ENCODE results near the gene UNC13B. TPM values are rescaled to one million over a fixed set of nuclear protein-coding genes. Genes with fewer than 3 reads are reported as not detected.
"Not testable (repeated sequence)": the region's sequence is repeated elsewhere in the genome, so short reads cannot be mapped to it uniquely, and the experiment has no call there.

UNC13B gene
- total RNA-seq, 1 donor from 2014 or later = 24.5 TPM

DNA sequence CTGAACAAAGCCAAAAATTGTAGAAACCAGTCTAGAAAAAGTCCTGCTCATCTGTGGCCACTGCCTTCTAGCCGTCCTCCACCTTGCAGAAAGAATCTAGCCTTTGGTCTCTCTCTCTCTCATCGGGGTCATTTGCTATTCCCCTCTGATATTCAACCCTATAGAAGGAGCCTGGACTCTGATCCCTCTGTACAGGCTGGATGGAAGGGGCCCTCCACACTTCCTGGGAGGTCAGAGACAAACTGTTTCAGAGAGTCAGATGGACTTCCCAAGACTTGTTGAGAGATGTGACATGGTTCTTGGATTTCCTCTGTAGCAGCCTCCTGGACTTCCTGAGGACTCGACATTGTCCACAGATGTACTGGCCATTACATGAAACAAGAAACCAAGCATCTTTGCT, 243.1 kb downstream of the UNC13B start:
- TF ChIP-seq, protein P1, sequence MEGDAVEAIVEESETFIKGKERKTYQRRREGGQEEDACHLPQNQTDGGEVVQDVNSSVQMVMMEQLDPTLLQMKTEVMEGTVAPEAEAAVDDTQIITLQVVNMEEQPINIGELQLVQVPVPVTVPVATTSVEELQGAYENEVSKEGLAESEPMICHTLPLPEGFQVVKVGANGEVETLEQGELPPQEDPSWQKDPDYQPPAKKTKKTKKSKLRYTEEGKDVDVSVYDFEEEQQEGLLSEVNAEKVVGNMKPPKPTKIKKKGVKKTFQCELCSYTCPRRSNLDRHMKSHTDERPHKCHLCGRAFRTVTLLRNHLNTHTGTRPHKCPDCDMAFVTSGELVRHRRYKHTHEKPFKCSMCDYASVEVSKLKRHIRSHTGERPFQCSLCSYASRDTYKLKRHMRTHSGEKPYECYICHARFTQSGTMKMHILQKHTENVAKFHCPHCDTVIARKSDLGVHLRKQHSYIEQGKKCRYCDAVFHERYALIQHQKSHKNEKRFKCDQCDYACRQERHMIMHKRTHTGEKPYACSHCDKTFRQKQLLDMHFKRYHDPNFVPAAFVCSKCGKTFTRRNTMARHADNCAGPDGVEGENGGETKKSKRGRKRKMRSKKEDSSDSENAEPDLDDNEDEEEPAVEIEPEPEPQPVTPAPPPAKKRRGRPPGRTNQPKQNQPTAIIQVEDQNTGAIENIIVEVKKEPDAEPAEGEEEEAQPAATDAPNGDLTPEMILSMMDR (IDR thresholded peaks at IDR 0.05) = no peak
- H3K27me3 Mint-ChIP-seq (ENCODE audit: unreplicated experiment) = no peaks in the 10 kb centered on the region
- no peak for DNase-seq (ENCODE audit: extremely low spot score, unreplicated experiment)
- no peaks in the 10 kb centered on the region for H3K9me3 Mint-ChIP-seq (ENCODE audit: unreplicated experiment)
- H3K4me1 Mint-ChIP-seq (ENCODE audit: unreplicated experiment) = no peaks in the 10 kb centered on the region
- no peak overlapping the region for H3K4me3 Mint-ChIP-seq (ENCODE audit: unreplicated experiment)
- H3K27ac Mint-ChIP-seq (ENCODE audit: unreplicated experiment) = no peak overlapping the region
- peaks cover 21% of the 10 kb centered on the region for H3K36me3 Mint-ChIP-seq (ENCODE audit: unreplicated experiment)

GRCh38 chr9:35406183-35406959, 244.6 kb downstream of the UNC13B start:
- no peaks in the 10 kb centered on the region for H3K9me3 Mint-ChIP-seq (ENCODE audit: unreplicated experiment)

GRCh38 chr9:35407846-35408245, 246.0 kb downstream of the UNC13B start:
- H3K27ac Mint-ChIP-seq (ENCODE audit: unreplicated experiment) = no peak overlapping the region
- H3K4me3 Mint-ChIP-seq (ENCODE audit: unreplicated experiment) = no peak overlapping the region
- TF ChIP-seq, protein P1 (IDR thresholded peaks at IDR 0.05) = no peak
- no peak for DNase-seq (ENCODE audit: extremely low spot score, unreplicated experiment)
- peaks cover 13% of the 10 kb centered on the region for H3K36me3 Mint-ChIP-seq (ENCODE audit: unreplicated experiment)
- H3K4me1 Mint-ChIP-seq (ENCODE audit: unreplicated experiment) = no peaks in the 10 kb centered on the region
- peaks cover 7% of the 10 kb centered on the region for H3K9me3 Mint-ChIP-seq (ENCODE audit: unreplicated experiment)
- no peaks in the 10 kb centered on the region for H3K27me3 Mint-ChIP-seq (ENCODE audit: unreplicated experiment)

More at GRCh38 chr9:35406183-35406959, 244.6 kb downstream of the UNC13B start:
- H3K4me3 Mint-ChIP-seq (ENCODE audit: unreplicated experiment) = no peak overlapping the region
- TF ChIP-seq, protein P1 (IDR thresholded peaks at IDR 0.05) = no peak
- no peaks in the 10 kb centered on the region for H3K27me3 Mint-ChIP-seq (ENCODE audit: unreplicated experiment)
- peaks cover 13% of the 10 kb centered on the region for H3K36me3 Mint-ChIP-seq (ENCODE audit: unreplicated experiment)
- H3K4me1 Mint-ChIP-seq (ENCODE audit: unreplicated experiment) = no peaks in the 10 kb centered on the region
- DNase-seq (ENCODE audit: extremely low spot score, unreplicated experiment) = no peak
- H3K27ac Mint-ChIP-seq (ENCODE audit: unreplicated experiment) = no peak overlapping the region

- not testable (repeated sequence) for H3K4me1 Mint-ChIP-seq (ENCODE audit: unreplicated experiment); H3K4me3 Mint-ChIP-seq (ENCODE audit: unreplicated experiment); H3K36me3 Mint-ChIP-seq (ENCODE audit: unreplicated experiment); DNase-seq (ENCODE audit: extremely low spot score, unreplicated experiment); H3K27ac Mint-ChIP-seq (ENCODE audit: unreplicated experiment); H3K9me3 Mint-ChIP-seq (ENCODE audit: unreplicated experiment); H3K27me3 Mint-ChIP-seq (ENCODE audit: unreplicated experiment)
Measured at GRCh38 chr9:35409434-35409833, 247.6 kb downstream of the UNC13B start.

GRCh38 chr9:35414889-35415288, 253.1 kb downstream of the UNC13B start:
- no peak overlapping the region for H3K27ac Mint-ChIP-seq (ENCODE audit: unreplicated experiment)
- TF ChIP-seq, protein P1 (IDR thresholded peaks at IDR 0.05) = no peak
- H3K4me3 Mint-ChIP-seq (ENCODE audit: unreplicated experiment) = no peak overlapping the region
- peaks cover 19% of the 10 kb centered on the region for H3K9me3 Mint-ChIP-seq (ENCODE audit: unreplicated experiment)
- no peaks in the 10 kb centered on the region for H3K4me1 Mint-ChIP-seq (ENCODE audit: unreplicated experiment)
- no peak for DNase-seq (ENCODE audit: extremely low spot score, unreplicated experiment)
- peaks cover 5% of the 10 kb centered on the region for H3K36me3 Mint-ChIP-seq (ENCODE audit: unreplicated experiment)
- peaks cover 20% of the 10 kb centered on the region for H3K27me3 Mint-ChIP-seq (ENCODE audit: unreplicated experiment)
